Activated CD4-positive, CD25-positive, alpha-beta regulatory T cell treated with anti-CD3 and anti-CD28 coated beads, Interleukin-2, amount 50 U/mL, for 72 hours (primary cell): ENCODE results near the gene ABHD12.
"Not testable (repeated sequence)": the region's sequence is repeated elsewhere in the genome, so short reads cannot be mapped to it uniquely, and the experiment has no call there.

Experiments used
- DNase-seq: peaks from one replicate; pipeline ENCODE4 v3.0.0; 2021

ABHD12 gene

DNA sequence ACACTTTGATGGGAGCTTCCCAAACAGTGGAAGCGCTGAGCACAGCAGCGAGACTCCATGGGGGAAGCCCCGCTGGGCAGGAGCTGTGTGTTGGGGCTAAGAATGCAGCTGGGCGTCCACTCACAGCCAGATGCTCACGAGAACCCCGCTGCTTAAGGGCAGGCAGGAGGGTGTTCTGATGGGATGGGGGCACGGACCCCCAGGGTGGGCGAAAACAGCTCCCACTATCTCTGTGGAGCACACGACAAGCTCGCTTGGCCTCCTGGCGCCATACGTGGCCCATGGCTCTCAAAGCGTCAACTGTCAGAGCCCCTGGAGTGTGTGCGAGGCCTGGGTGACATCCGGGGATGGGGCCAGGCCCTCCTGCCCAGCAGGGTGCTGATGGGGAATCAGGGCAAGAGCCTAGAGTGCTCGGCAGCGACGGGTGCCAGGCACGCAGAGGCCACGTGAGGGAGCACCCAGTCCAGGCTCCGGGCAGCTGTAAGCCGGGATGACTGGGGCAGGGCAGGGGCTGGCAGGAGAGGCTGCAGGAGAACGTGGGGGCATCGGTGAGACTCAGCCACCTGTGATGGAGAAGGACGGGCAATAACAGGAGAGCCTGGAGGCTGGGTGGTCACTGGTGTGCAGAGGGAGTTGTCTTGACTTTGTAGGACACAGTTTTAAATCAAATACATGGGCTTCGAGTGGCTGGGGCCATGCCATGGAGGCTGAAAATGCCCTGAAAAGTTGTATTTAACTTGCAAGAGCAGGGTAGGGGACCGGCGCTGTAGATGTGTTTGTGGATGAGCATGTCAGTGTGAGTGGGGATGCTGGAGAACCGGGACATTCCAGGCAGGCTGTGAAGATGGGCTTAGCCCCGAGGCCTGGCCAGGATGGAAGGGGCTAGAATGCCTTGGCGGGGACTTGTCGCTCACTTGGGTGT lies 115.5 kb downstream of the ABHD12 start:
- DNase-seq: no peak

DNA sequence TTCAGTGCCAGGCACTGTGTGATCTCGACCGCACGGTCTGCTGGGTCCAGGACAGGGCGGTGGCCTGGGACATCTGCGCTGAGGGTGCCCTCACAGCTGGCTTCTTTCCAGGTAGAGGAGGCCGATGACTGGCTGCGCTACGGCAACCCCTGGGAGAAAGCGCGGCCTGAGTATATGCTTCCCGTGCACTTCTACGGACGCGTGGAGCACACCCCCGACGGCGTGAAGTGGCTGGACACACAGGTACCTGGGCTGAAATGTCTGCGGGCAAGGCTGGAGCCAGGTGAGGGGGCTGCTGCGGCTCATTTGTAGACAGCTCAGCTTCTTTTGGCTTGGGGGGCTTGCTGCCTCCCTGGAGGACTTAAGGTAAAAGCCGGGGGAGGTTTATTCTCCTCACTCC lies 116.2 kb downstream of the ABHD12 start:
- DNase-seq: no peak

GRCh38 chr20:25273541-25274358 lies 116.9 kb downstream of the ABHD12 start:
- no peak for DNase-seq

- DNase-seq: no peak
Measured at GRCh38 chr20:25273046-25273445, 117.6 kb downstream of the ABHD12 start.

DNA sequence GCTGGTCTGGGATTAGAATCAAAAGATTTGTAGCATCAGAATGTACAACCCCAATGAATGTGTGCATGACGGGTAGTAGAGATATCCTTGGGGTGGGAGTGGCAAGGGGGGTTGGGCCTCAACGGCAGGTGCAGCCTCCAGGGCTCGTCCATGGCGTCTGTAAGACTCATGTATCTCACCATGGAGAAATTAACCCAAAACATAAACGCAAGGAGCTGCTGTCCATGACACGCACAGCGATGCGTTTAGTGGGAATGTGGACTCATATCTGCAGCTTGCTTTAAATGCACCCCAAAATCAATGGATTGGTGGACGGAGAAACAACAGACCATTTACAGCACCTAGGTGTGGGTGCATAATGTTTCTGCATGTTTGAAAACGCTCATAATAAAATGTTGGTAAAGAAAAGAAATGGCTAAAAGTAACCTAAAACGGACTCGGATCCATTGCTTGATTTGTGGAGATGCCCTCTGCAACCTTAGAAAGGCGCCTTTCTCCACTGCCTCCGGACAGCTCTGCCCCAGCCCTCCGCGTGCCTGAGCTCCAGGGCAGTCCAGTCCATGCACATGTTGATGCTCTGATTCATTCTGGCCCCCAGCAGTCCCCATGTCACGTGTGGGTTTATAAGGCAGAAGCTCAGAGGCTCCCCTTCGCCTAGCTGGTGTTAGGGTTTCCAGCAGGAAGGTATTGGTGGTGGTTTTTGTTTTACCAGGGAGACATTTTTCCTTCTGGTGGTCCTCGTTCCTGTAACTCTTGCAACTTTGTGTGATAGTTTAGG lies 118.2 kb downstream of the ABHD12 start:
- no peak for DNase-seq

- DNase-seq: no peak
Measured at GRCh38 chr20:25271486-25272222, 119.0 kb downstream of the ABHD12 start.

- no peak for DNase-seq
Measured at GRCh38 chr20:25270829-25271251, 119.8 kb downstream of the ABHD12 start.

DNA sequence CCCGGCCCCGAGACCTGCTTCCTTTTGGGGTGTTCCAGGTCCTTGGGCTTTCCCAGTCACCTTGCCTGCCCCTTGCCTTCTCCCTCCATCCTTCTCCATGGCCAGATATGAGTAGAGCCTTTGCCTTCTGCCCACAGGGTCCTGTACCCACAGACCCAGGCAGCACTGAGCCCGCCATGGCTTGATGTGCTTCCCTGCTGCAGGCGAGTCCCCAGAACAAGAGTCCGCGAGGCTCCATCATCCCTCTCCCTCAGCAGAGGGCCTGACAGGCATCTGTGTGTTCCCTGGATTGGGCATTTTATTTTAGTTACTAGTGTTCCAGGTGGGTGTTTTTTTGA lies 120.8 kb downstream of the ABHD12 start:
- DNase-seq: no peak

- DNase-seq: no peak
Measured at GRCh38 chr20:25269057-25269832, 121.4 kb downstream of the ABHD12 start.

DNA sequence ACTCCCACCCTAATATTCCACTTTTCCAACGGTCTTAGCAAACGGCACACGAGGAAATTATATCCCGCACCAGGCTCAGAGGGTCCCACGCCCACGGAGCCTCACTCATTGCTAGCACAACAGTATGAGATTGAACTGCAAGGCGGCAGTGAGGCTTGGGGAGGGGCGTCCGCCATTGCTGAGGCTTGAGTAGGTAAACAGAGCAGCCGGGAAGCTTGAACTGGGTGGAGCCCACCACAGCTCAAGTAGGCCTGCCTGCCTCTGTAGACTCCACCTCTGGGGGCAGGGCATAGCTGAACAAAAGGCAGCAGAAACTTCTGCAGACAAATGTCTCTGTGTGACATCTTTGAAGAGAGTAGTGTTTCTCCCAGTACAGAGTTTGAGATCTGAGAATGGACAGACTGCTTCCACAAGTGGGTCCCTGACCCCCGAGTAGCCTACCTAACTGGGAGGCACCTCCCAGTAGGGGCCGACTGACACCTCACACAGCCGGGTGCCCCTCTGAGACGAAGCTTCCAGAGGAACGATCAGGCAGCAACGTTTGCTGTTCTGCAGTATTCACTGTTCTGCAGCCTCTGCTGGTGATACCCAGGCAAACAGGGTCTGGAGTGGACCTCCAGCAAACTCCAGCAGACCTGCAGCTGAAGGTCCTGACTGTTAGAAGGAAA lies 129.7 kb downstream of the ABHD12 start:
- DNase-seq: not testable (repeated sequence)

GRCh38 chr20:25259788-25260254 lies 130.8 kb downstream of the ABHD12 start:
- no peak for DNase-seq

DNA sequence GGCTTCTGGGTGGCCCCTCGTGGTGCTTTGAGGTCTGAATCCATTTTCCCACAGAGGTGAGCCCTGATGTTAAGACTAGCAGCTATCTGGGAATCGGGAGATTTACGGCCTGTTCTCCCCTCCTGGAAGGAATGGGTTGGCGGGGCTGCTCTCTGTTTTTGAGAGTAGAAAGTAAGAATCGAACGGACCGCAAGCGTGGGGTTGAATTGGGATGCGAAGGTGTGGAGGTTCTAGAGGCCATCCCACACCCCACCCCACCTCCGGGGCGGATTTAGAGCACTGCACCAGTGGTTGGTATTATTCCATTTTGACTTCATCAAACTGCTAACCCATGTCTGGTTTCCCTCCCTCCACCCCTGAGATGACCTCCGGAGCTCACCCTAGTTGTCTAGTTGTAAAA lies 131.3 kb downstream of the ABHD12 start:
- no peak for DNase-seq

GRCh38 chr20:25258828-25259227 lies 131.8 kb downstream of the ABHD12 start:
- DNase-seq: no peak

DNA sequence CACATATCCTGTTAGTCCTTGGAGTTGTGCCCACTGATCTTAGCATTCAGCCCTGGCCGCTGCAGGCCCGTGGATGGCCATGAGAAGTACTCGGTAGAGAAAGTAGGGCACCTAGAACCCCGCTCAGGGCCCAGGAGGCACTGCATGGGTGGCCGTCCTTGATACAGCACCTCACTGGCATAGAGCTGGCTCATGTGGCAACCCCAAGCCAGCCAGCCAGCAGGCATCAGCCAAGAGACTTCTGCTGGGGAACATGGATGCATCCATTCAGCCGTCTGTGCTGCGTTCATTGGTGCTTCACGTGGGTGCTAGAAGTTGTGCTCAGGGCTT lies 132.2 kb downstream of the ABHD12 start:
- no peak for DNase-seq

DNA sequence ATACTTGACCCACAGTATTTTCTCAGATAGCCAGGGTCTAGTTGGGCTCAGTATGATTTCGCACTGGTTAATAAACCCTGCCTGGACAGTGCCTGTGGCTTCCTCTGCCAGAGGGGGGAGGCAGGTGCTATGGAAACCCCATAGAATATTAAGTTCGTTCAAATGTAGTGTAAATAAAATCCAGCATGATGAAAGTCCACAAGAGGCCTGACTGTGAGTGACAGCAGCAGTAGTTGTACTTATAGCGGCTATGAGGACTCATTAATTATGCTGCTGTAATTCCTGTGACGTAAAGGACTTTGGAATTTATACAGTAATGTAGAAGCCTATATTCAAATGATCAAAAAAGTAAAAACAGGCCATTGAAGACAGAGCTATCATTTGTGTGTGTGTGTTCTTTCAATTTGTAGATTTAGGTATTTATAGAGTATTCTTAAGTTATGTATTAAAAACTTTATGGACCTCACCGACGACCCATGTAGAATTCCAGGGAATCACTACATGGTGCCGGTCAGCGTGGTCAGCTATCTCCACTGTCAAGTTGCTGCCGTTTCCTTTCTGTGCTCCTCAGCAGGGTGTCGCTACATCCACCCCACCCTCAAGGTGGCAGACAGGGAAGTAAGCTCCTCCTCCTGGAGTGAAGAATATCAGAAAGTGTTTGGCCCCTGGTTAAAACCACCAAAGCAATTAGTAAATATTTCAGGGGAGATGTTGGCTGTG lies 132.7 kb downstream of the ABHD12 start:
- no peak for DNase-seq

GRCh38 chr20:25257130-25257529 lies 133.5 kb downstream of the ABHD12 start:
- no peak for DNase-seq

GRCh38 chr20:25256226-25256859 lies 134.3 kb downstream of the ABHD12 start:
- no peak for DNase-seq

GRCh38 chr20:25254986-25255680 lies 135.5 kb downstream of the ABHD12 start:
- DNase-seq: no peak

GRCh38 chr20:25254571-25254970 lies 136.1 kb downstream of the ABHD12 start:
- no peak for DNase-seq
